SU-DHL-6 (cell line): Measurements from ENCODE around the gene FOXK2.

Source experiments
- H2AFZ ChIP-seq: fragments of 200-600 bp; sonication (generic); 2 replicates; pipeline ENCODE4 v1.6.1; 2014; ENCODE audit warnings: low read depth, mild to moderate bottlenecking, moderate library complexity, mixed read lengths, antibody characterized with exemption, low read length; ENCODE audit not compliant: severe bottlenecking
- H3F3A ChIP-seq: fragments of 200-600 bp; shearing (Covaris generic); 2 replicates; pipeline ENCODE4 v1.6.0; 2016; ENCODE audit warnings: antibody characterized with exemption, mild to moderate bottlenecking; ENCODE audit not compliant: insufficient read depth
- H3K27ac ChIP-seq: fragments of 200-600 bp; sonication (generic); 2 replicates; pipeline ENCODE4 v1.5.1; 2016; ENCODE audit warnings: low read depth, mild to moderate bottlenecking, low read length, moderate library complexity, mixed read lengths
- H3K27me3 ChIP-seq: fragments of 200-600 bp; sonication (generic), shearing (Covaris generic); 2 replicates; pipeline ENCODE4 v1.6.0; 2014; ENCODE audit warnings: mild to moderate bottlenecking, low read length
- H3K36me3 ChIP-seq: fragments of 200-600 bp; sonication (generic); 2 replicates; pipeline ENCODE4 v1.6.1; 2014; ENCODE audit warnings: mild to moderate bottlenecking, low read length, mixed read lengths
- H3K4me2 ChIP-seq: fragments of 300-600, 200-600 bp; shearing (Covaris generic), sonication (generic); 2 replicates; pipeline ENCODE4 v1.6.0; 2014; ENCODE audit warnings: low read length, low read depth, mild to moderate bottlenecking; ENCODE audit not compliant: poor library complexity, severe bottlenecking
- H3K4me3 ChIP-seq: fragments of 200-600 bp; sonication (generic); 2 replicates; pipeline ENCODE4 v1.5.1; 2014; ENCODE audit warnings: antibody characterized with exemption, low read length, mild to moderate bottlenecking, mixed read lengths; ENCODE audit not compliant: insufficient read depth, poor library complexity, severe bottlenecking
- H3K79me2 ChIP-seq: fragments of 200-600 bp; sonication (generic); 2 replicates; pipeline ENCODE4 v1.6.1; 2014; ENCODE audit warnings: mild to moderate bottlenecking, low read length, moderate library complexity; ENCODE audit not compliant: insufficient read depth
- H3K9ac ChIP-seq: fragments of 200-600 bp; sonication (generic); 2 replicates; pipeline ENCODE4 v1.7.0; 2014; ENCODE audit warnings: mild to moderate bottlenecking, low read length
- H3K9me2 ChIP-seq: fragments of 200-600 bp; sonication (generic); replicated peaks from 2 replicates; pipeline ENCODE4 v1.6.1; 2014; ENCODE audit warnings: low read length; ENCODE audit not compliant: insufficient read depth
- H3K9me3 ChIP-seq: fragments of 200-600 bp; sonication (generic); 2 replicates; pipeline ENCODE4 v1.6.1; 2014; ENCODE audit warnings: low read length, mixed read lengths; ENCODE audit not compliant: insufficient read depth
- H4K20me1 ChIP-seq: fragments of 200-600 bp; sonication (generic); 2 replicates; pipeline ENCODE4 v1.6.1; 2014; ENCODE audit warnings: low read depth, mild to moderate bottlenecking, antibody characterized with exemption, low read length, moderate library complexity, mixed read lengths
- EZH2phosphoT487 ChIP-seq: fragments of 200-600 bp; sonication (generic), shearing (Covaris generic); conservative IDR thresholded peaks from 2 replicates; pipeline ENCODE4 v1.6.1; 2018; ENCODE audit warnings: mild to moderate bottlenecking, antibody characterized with exemption, low read length, moderate library complexity, mixed read lengths
- TF ChIP-seq, protein P1 (sequence below): fragments of 200-600 bp; sonication (generic); IDR thresholded peaks from one replicate; pipeline ENCODE4 v1.5.1; 2017; ENCODE audit warnings: antibody characterized with exemption, mild to moderate bottlenecking, low read length, moderate library complexity; ENCODE audit not compliant: insufficient read depth, poor library complexity, severe bottlenecking

Gene FOXK2

DNA sequence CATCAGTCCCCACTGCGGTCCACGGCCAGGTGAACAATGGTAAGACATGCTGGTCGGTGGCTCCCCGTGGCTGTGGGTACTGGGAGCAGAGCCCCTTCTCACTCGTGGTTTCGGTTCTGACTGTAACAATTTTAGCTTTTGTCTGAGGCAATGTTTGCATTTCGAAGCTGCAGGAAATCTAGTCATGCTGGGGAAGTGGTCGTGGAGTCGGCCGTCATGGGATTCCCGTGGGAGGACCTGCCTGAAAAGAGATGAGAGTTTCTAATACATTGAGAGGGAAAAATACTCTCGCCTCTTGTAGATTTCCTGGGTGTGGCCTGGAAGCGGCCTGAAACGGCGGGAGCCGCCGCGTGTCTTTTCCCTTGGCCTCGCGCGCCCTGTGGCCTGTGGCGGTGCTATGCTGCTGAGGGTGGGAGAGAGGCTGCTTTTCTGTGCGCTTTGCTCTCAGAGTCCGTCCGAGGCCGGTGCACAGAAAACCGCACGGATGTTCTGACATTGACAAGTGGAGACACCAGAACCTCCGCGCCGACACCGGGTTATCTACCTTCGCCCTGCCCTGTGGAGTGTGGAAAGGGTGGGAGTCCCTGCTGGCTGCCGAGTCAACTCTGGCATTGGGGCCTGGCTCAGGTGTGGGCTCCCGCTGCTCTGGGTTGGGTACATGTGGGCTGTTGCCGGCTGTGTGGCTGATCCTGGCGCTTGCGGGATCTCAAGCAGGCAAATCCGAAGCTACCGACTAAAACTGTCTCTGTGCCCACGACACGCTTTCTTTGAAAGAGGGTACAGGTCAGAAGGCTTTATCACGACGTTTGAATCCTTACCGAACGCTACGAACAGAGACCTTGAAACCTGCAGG is 67.9 kb downstream of the FOXK2 start:
- no peak overlapping the region for H3K4me3 ChIP-seq
- H3K36me3 ChIP-seq = peaks cover 4% of the 10 kb centered on the region; the same call in 1 of the 2 replicates

DNA sequence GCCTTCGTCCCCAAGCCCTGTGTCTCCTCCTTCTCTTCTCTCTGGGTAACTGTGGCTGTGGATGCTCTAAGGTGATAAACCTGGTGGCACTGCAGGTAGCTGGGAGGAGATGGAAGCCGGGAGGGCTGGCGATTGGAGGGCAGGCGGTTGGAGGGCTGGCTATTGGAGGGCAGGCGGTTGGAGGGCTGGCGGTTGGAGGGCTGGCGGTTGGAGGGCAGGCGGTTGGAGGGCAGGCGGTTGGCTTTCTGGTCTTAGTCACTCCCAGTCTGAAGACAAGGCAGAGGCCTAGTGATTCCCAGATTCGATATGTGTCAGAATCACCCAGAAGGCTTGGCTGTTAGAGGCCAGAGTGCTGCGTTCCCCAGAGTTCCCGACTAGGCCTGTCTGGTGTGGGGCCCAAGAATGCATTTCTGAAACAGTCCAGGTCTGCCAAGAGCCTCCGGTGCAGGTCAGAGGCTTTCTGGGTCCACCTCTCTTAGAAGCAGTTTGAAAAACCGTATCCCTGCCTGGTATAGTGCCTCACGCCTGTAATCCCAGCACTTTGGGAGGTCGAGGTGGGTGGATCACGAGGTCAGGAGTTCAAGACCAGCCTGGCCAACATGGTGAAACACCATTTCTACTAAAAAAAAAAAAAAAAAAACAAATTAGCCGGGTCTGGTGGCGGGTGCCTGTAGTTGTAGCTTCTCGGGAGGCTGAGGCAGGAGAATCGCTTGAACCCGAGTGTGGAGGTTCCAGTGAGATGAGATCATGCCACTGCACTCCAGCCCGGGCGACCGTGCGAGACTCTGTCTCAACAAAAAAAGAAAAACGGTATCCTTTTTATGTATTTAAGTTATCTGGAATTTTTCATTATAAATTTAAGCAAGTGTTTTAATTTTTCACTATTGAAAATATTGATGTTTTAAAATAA is 69.0 kb downstream of the FOXK2 start:
- Histone ChIP-seq H3K4me2 (no peak overlapping the region), H3F3A (peaks cover 35% of the 10 kb centered on the region), H3K27ac (no peak overlapping the region), H4K20me1 (no peaks in the 10 kb centered on the region), H3K36me3 (peaks cover 4% of the 10 kb centered on the region; the same call in 1 of the 2 replicates), H3K27me3 (no peaks in the 10 kb centered on the region), H3K9me2 (no peaks in the 10 kb centered on the region), H3K9me3 (no peaks in the 10 kb centered on the region), H3K79me2 (no peaks in the 10 kb centered on the region), H2AFZ (no peak overlapping the region), H3K9ac (no peak overlapping the region), H3K4me3 (no peak overlapping the region)
- TF ChIP-seq, protein P1, sequence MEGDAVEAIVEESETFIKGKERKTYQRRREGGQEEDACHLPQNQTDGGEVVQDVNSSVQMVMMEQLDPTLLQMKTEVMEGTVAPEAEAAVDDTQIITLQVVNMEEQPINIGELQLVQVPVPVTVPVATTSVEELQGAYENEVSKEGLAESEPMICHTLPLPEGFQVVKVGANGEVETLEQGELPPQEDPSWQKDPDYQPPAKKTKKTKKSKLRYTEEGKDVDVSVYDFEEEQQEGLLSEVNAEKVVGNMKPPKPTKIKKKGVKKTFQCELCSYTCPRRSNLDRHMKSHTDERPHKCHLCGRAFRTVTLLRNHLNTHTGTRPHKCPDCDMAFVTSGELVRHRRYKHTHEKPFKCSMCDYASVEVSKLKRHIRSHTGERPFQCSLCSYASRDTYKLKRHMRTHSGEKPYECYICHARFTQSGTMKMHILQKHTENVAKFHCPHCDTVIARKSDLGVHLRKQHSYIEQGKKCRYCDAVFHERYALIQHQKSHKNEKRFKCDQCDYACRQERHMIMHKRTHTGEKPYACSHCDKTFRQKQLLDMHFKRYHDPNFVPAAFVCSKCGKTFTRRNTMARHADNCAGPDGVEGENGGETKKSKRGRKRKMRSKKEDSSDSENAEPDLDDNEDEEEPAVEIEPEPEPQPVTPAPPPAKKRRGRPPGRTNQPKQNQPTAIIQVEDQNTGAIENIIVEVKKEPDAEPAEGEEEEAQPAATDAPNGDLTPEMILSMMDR = no peak
- TF ChIP-seq EZH2phosphoT487 = no peak

More for the DNA sequence above, 67.9 kb downstream of the FOXK2 start:
- no peak overlapping the region for H3K4me2 ChIP-seq
- H3K79me2 ChIP-seq = no peaks in the 10 kb centered on the region
- H2AFZ ChIP-seq = no peak overlapping the region
- no peaks in the 10 kb centered on the region for H4K20me1 ChIP-seq
- no peak overlapping the region for H3K27ac ChIP-seq
- no peaks in the 10 kb centered on the region for H3K27me3 ChIP-seq
- H3F3A ChIP-seq = peaks cover 28% of the 10 kb centered on the region
- no peaks in the 10 kb centered on the region for H3K9me2 ChIP-seq
- no peak for TF ChIP-seq EZH2phosphoT487
- TF ChIP-seq, protein P1 = no peak
- H3K9me3 ChIP-seq = no peaks in the 10 kb centered on the region
- H3K9ac ChIP-seq = no peak overlapping the region

DNA sequence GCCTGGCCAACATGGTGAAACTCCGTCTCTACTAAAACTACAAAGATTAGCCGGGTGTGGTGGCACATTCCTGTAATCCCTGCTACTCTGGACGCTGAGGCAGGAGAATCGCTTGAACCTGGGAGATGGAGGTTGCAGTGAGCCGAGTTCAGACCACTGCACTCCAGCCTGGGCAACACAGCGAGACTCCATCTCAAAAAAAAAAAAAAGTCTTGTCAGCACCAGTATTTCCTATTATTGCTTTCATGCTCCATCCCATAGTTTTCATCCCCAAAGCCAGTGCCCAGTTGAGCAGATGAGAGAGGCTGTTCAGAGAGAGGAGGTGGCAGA is 70.3 kb downstream of the FOXK2 start:
- Histone ChIP-seq H3K27me3 (no peaks in the 10 kb centered on the region), H3K9me2 (no peaks in the 10 kb centered on the region), H3K9ac (no peak overlapping the region), H4K20me1 (no peaks in the 10 kb centered on the region), H3K4me2 (no peak overlapping the region), H3F3A (peaks cover 35% of the 10 kb centered on the region), H3K79me2 (no peaks in the 10 kb centered on the region), H2AFZ (no peak overlapping the region), H3K9me3 (no peaks in the 10 kb centered on the region), H3K4me3 (no peak overlapping the region), H3K36me3 (peaks cover 4% of the 10 kb centered on the region; the same call in 1 of the 2 replicates), H3K27ac (no peak overlapping the region)
- no peak for TF ChIP-seq EZH2phosphoT487
- TF ChIP-seq, protein P1 = no peak
